Transverse colon (tissue), 4 donors: Measurements from ENCODE around the gene ARL2.

Experiments
- CTCF ChIP-seq, 5 experiments: fragments of 200-600 bp in 3 of 5; fragments of 450-650 bp in 2 of 5; sonication (generic) in 3 of 5; IDR thresholded peaks; 1 replicate in 2 of 5; 2 replicates in 3 of 5; pipeline ENCODE4 v1.5.1; 2016 to 2017; ENCODE audit warnings: antibody characterized with exemption in 5 of 5, inconsistent platforms in 3 of 5, mild to moderate bottlenecking in 2 of 5, moderate library complexity in 1 of 5
- EP300 ChIP-seq: sonication (generic); formaldehyde crosslinking; IDR thresholded peaks from one replicate; pipeline ENCODE4 v1.6.1; 2017; ENCODE audit warnings: antibody characterized with exemption, low read depth
- POLR2A ChIP-seq: fragments of 450-650 bp; IDR thresholded peaks from one replicate; pipeline ENCODE4 v1.6.1; 2016; ENCODE audit warnings: antibody characterized with exemption, mild to moderate bottlenecking, moderate library complexity
- POLR2AphosphoS5 ChIP-seq, 3 donors: sonication (generic); formaldehyde crosslinking; IDR thresholded peaks; one replicate each; pipeline ENCODE4 v1.6.1; 2016; ENCODE audit warnings: antibody characterized with exemption in 3 of 3

DNA sequence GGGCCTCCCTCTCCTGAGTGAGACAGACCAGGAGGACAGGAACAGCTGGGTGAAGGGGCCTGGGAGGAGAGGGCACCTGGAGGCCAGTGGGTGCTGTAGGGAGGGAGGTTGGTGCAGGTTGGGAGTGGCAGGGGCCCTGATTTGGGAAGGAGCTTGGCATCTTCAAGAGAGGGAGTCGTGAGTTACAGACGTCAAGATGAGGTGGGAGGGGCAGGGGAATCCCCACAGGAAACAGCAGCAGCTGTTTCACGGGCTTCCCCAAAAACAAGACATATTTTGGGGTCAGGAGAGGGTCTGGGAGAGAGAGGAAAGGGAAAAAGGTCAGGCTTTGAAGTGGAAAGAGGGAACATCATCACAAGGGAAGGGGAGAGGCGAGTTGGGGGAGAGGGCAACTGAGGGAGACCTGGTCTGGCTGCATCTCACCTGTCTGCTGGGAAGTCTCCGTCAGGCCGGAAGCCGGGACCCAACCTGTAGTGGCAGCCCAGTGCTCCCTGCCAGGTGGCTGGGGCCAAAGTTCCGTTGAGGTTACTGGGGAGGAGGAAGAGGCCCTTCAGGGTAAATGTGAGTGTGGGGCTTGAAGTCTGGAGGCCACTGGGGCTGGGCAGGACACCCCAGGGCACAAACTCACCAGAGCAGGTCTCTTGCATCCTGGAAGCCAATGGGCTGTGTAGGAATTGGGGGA is 40.0 kb downstream of the ARL2 start:
- TF ChIP-seq CTCF (IDR thresholded peaks at IDR 0.05) (no peak), POLR2A (no peak), POLR2AphosphoS5 (IDR thresholded peaks at IDR 0.05) (no peak), EP300 (no peak)
